Measurements from ENCODE around the gene DHX35. TPM values are rescaled to one million over a fixed set of nuclear protein-coding genes. Genes with fewer than 3 reads are reported as not detected.

The DHX35 gene
- total RNA-seq, 2 experiments from 2014 or later: 13.0 to 15.6 TPM

GRCh38 chr20:38962928-38963401, 821 bp downstream of the DHX35 start:
- H2AFZ ChIP-seq (ENCODE audit: low read length): peak overlapping the region; percentile 72; the same call in 1 of the 2 replicates
- DNase-seq (ENCODE audit: low spot score): peak; percentile 14
- no peaks in the 10 kb centered on the region for H3K9me2 ChIP-seq (ENCODE audit: insufficient read depth, low read length)
- peaks cover 38% of the 10 kb centered on the region for H3K79me2 ChIP-seq (ENCODE audit: insufficient read depth, low read depth, low read length)
- BruUV-seq (replicated peaks): TSS peak; percentile 72
- ChIA-PET POLR2A (interaction anchor here (1.1 to 3.3 kb wide), 10 partner anchors 11 to 216 kb away, joined by 3 to 11 read pairs (median 6); partner anchors contain the start of gene ACTR5), CTCF (ENCODE audit: unreplicated experiment) (no interaction called here)
- H3K4me2 ChIP-seq (ENCODE audit: low read length): peak overlapping the region; percentile 86
- H3K9me3 ChIP-seq (ENCODE audit: low read length): no peaks in the 10 kb centered on the region
- H3K36me3 ChIP-seq (ENCODE audit: insufficient read depth, low read length): peaks cover 17% of the 10 kb centered on the region; the same call in 1 of the 2 replicates
- peaks cover 4% of the 10 kb centered on the region; the same call in 1 of the 2 replicates for H4K20me1 ChIP-seq (ENCODE audit: insufficient read depth, low read length)
- peaks cover 22% of the 10 kb centered on the region for H3K4me1 ChIP-seq (ENCODE audit: insufficient read depth, low read length, poor library complexity, severe bottlenecking)
- intact Hi-C loops (cut with micrococcal nuclease; ENCODE audit: unreplicated experiment): loop anchor here (1.0 to 10.0 kb wide), 3 partner anchors 37 to 518 kb away; partner anchors contain the start of genes FAM83D and PPP1R16B
- H3K27ac ChIP-seq (ENCODE audit: low read depth, low read length, poor library complexity, severe bottlenecking): peak overlapping the region; percentile 80
- peak overlapping the region; percentile 90 for H3K4me3 ChIP-seq (ENCODE audit: low read depth, low read length, poor library complexity, severe bottlenecking)
- TF ChIP-seq CTCF (conservative IDR thresholded peaks at IDR 0.05; ENCODE audit: low read length) (no peak), EZH2phosphoT487 (IDR thresholded peaks at IDR 0.05; ENCODE audit: borderline replicate concordance, low read depth, low read length) (no peak)

- no TSS peak for BruUV-seq (replicated peaks)
- H3K4me1 ChIP-seq (ENCODE audit: insufficient read depth, low read length, poor library complexity, severe bottlenecking): peaks cover 22% of the 10 kb centered on the region
- no peaks in the 10 kb centered on the region for H3K9me3 ChIP-seq (ENCODE audit: low read length)
- TF ChIP-seq EZH2phosphoT487 (IDR thresholded peaks at IDR 0.05; ENCODE audit: borderline replicate concordance, low read depth, low read length) (no peak), CTCF (conservative IDR thresholded peaks at IDR 0.05; ENCODE audit: low read length) (no peak)
- H3K4me2 ChIP-seq (ENCODE audit: low read length): peak overlapping the region; percentile 86
- H3K27ac ChIP-seq (ENCODE audit: low read depth, low read length, poor library complexity, severe bottlenecking): no peak overlapping the region
- H2AFZ ChIP-seq (ENCODE audit: low read length): no peak overlapping the region
- H3K79me2 ChIP-seq (ENCODE audit: insufficient read depth, low read depth, low read length): peaks cover 38% of the 10 kb centered on the region
- no peak for DNase-seq (ENCODE audit: low spot score)
- H3K36me3 ChIP-seq (ENCODE audit: insufficient read depth, low read length): peaks cover 20% of the 10 kb centered on the region; the same call in 1 of the 2 replicates
- H3K4me3 ChIP-seq (ENCODE audit: low read depth, low read length, poor library complexity, severe bottlenecking): peak overlapping the region; percentile 90
- CTCF ChIA-PET (ENCODE audit: unreplicated experiment): no interaction called here
- peaks cover 4% of the 10 kb centered on the region; the same call in 1 of the 2 replicates for H4K20me1 ChIP-seq (ENCODE audit: insufficient read depth, low read length)
- POLR2A ChIA-PET: interaction anchor here (1.1 to 3.3 kb wide), 5 partner anchors 16 to 215 kb away, joined by 4 to 11 read pairs (median 9); partner anchors contain the start of gene ACTR5
- intact Hi-C loops (cut with micrococcal nuclease; ENCODE audit: unreplicated experiment): loop anchor here (5.0 to 10.0 kb wide), 2 partner anchors 156 to 519 kb away; partner anchors contain the start of gene PPP1R16B
- no peaks in the 10 kb centered on the region for H3K9me2 ChIP-seq (ENCODE audit: insufficient read depth, low read length)
Measured at GRCh38 chr20:38963745-38964144, 1.6 kb downstream of the DHX35 start.

- Histone ChIP-seq H3K4me2 (ENCODE audit: low read length) (no peak overlapping the region), H3K36me3 (ENCODE audit: insufficient read depth, low read length) (peaks cover 35% of the 10 kb centered on the region; the same call in 1 of the 2 replicates), H4K20me1 (ENCODE audit: insufficient read depth, low read length) (peaks cover 4% of the 10 kb centered on the region; the same call in 1 of the 2 replicates), H3K9me2 (ENCODE audit: insufficient read depth, low read length) (no peaks in the 10 kb centered on the region), H3K4me1 (ENCODE audit: insufficient read depth, low read length, poor library complexity, severe bottlenecking) (peaks cover 22% of the 10 kb centered on the region), H3K9me3 (ENCODE audit: low read length) (no peaks in the 10 kb centered on the region), H3K27ac (ENCODE audit: low read depth, low read length, poor library complexity, severe bottlenecking) (no peak overlapping the region), H3K4me3 (ENCODE audit: low read depth, low read length, poor library complexity, severe bottlenecking) (no peak overlapping the region), H3K79me2 (ENCODE audit: insufficient read depth, low read depth, low read length) (peaks cover 38% of the 10 kb centered on the region), H2AFZ (ENCODE audit: low read length) (no peak overlapping the region)
- BruUV-seq (replicated peaks): no TSS peak
- no peak for TF ChIP-seq EZH2phosphoT487 (IDR thresholded peaks at IDR 0.05; ENCODE audit: borderline replicate concordance, low read depth, low read length)
- TF ChIP-seq CTCF (conservative IDR thresholded peaks at IDR 0.05; ENCODE audit: low read length): no peak
- no peak for DNase-seq (ENCODE audit: low spot score)
- CTCF ChIA-PET (ENCODE audit: unreplicated experiment): no interaction called here
- POLR2A ChIA-PET: interaction anchor here (1.5 kb wide), 1 partner anchor 8 kb away, joined by 4 read pairs; no protein-coding TSS in a partner anchor
- intact Hi-C loops (cut with micrococcal nuclease; ENCODE audit: unreplicated experiment): loop anchor here (10.0 kb wide), 1 partner anchor 520 kb away; no protein-coding TSS in a partner anchor
Measured at GRCh38 chr20:38965264-38965663, 3.1 kb downstream of the DHX35 start.
